Mesenchymal stem cell (in vitro differentiated cells and primary cell): ENCODE results near the gene THBD.

Experiments used
- DNase-seq: peaks from one replicate; pipeline ENCODE4 v3.0.0-alpha.2; 2013
- H2AFZ ChIP-seq: one replicate; pipeline ENCODE4 v1.6.1; 2013; ENCODE audit warnings: low read depth, mild to moderate bottlenecking, control low read depth, inconsistent platforms, low read length, moderate library complexity
- H2AK5ac ChIP-seq: 2 replicates; pipeline ENCODE4 v1.6.1; 2013; ENCODE audit warnings: low read length, moderate library complexity, mild to moderate bottlenecking, inconsistent platforms; ENCODE audit not compliant: severe bottlenecking
- H2BK120ac ChIP-seq: one replicate; pipeline ENCODE4 v1.6.1; 2013; ENCODE audit warnings: low read depth, mild to moderate bottlenecking, inconsistent platforms, low read length, moderate library complexity
- H2BK12ac ChIP-seq, 2 experiments: one replicate each; pipeline ENCODE4 v1.6.1; 2013; ENCODE audit warnings: inconsistent platforms in 2 of 2, low read length in 2 of 2, mild to moderate bottlenecking in 2 of 2, moderate library complexity in 2 of 2, control low read depth in 1 of 2
- H2BK15ac ChIP-seq: one replicate; pipeline ENCODE4 v1.6.1; 2013; ENCODE audit warnings: mild to moderate bottlenecking, low read depth, inconsistent platforms; ENCODE audit not compliant: poor library complexity, severe bottlenecking
- H2BK5ac ChIP-seq: 2 replicates; pipeline ENCODE4 v1.6.1; 2013; ENCODE audit warnings: low read depth, mild to moderate bottlenecking, low read length, control low read depth, inconsistent platforms; ENCODE audit not compliant: poor library complexity, severe bottlenecking
- H3K14ac ChIP-seq, 2 experiments: one replicate each; pipeline ENCODE4 v1.6.1; 2013; ENCODE audit warnings: inconsistent platforms in 2 of 2, low read length in 2 of 2, control low read depth in 1 of 2, mild to moderate bottlenecking in 1 of 2, moderate library complexity in 1 of 2
- H3K18ac ChIP-seq, 2 experiments: one replicate each; pipeline ENCODE4 v1.6.1; 2013; ENCODE audit warnings: inconsistent platforms in 2 of 2, low read length in 2 of 2, control low read depth in 1 of 2, low read depth in 1 of 2, mild to moderate bottlenecking in 1 of 2
- H3K23ac ChIP-seq, 2 experiments: one replicate each; pipeline ENCODE4 v1.6.1; 2013; ENCODE audit warnings: inconsistent platforms in 2 of 2, low read length in 2 of 2, mild to moderate bottlenecking in 2 of 2, moderate library complexity in 2 of 2, control low read depth in 1 of 2
- H3K27ac ChIP-seq: 2 replicates; pipeline ENCODE4 v1.5.1; 2013; ENCODE audit warnings: mild to moderate bottlenecking, moderate library complexity, low read length, control low read depth, inconsistent platforms; ENCODE audit not compliant: poor library complexity, severe bottlenecking
- H3K27me3 ChIP-seq, 2 experiments: 2 replicates each; pipeline versions ENCODE4 v1.6.1 to v1.7.0; 2013; ENCODE audit warnings: low read length in 2 of 2, mild to moderate bottlenecking in 2 of 2, moderate library complexity in 2 of 2, control low read depth in 1 of 2, inconsistent platforms in 1 of 2; ENCODE audit not compliant: control insufficient read depth in 1 of 2, insufficient read depth in 1 of 2
- H3K36me3 ChIP-seq, 2 experiments: 2 replicates each; pipeline versions ENCODE4 v1.6.1 to v1.7.0; 2013; ENCODE audit warnings: low read length in 2 of 2, control low read depth in 1 of 2, inconsistent platforms in 1 of 2, low read depth in 1 of 2, mild to moderate bottlenecking in 1 of 2; ENCODE audit not compliant: insufficient read depth in 2 of 2, control insufficient read depth in 1 of 2
- H3K4ac ChIP-seq, 2 experiments: one replicate each; pipeline ENCODE4 v1.6.1; 2013; ENCODE audit warnings: inconsistent platforms in 2 of 2, low read length in 2 of 2, mild to moderate bottlenecking in 2 of 2, moderate library complexity in 2 of 2, control low read depth in 1 of 2, low read depth in 1 of 2
- H3K4me1 ChIP-seq: 2 replicates; pipeline ENCODE4 v1.6.1; 2013; ENCODE audit warnings: low read depth, low read length, control low read depth; ENCODE audit not compliant: control insufficient read depth, insufficient read depth
- H3K4me2 ChIP-seq: 2 replicates; pipeline ENCODE4 v1.6.1; 2013; ENCODE audit warnings: low read length, mild to moderate bottlenecking, inconsistent platforms; ENCODE audit not compliant: poor library complexity, severe bottlenecking
- H3K4me3 ChIP-seq, 2 experiments: 2 replicates each; pipeline versions ENCODE4 v1.5.1 to v1.7.0; 2013; ENCODE audit warnings: low read length in 2 of 2, mild to moderate bottlenecking in 2 of 2, control low read depth in 1 of 2, low read depth in 1 of 2; ENCODE audit not compliant: insufficient read depth in 1 of 2
- H3K79me1 ChIP-seq: replicated peaks from 2 replicates; pipeline ENCODE4 v1.6.1; 2013; ENCODE audit warnings: mild to moderate bottlenecking, control low read depth, low read length, inconsistent platforms; ENCODE audit not compliant: poor library complexity, severe bottlenecking
- H3K9ac ChIP-seq: 2 replicates; pipeline ENCODE4 v1.7.0; 2013; ENCODE audit warnings: mild to moderate bottlenecking, low read length, moderate library complexity
- H3K9me3 ChIP-seq: 2 replicates; pipeline ENCODE4 v1.7.0; 2013; ENCODE audit warnings: mild to moderate bottlenecking, low read length; ENCODE audit not compliant: control insufficient read depth
- H4K8ac ChIP-seq: one replicate; pipeline ENCODE4 v1.6.1; 2013; ENCODE audit warnings: inconsistent platforms, mild to moderate bottlenecking, low read length, moderate library complexity
- H4K91ac ChIP-seq: one replicate; pipeline ENCODE4 v1.6.1; 2013; ENCODE audit warnings: mild to moderate bottlenecking, low read length, inconsistent platforms
- WGBS: methylation state at CpG from one replicate; pipeline ENCODE4 v1.1.7; 2013; ENCODE audit warnings: mixed read lengths; 5-methylcytosine and 5-hydroxymethylcytosine counted together

Gene THBD

GRCh38 chr20:23061734-23062561, 12.5 kb upstream of the THBD start:
- Histone ChIP-seq H3K9me3 (no peaks in the 10 kb centered on the region), H3K4me1 (peaks cover 7% of the 10 kb centered on the region), H2BK15ac (no peak overlapping the region), H3K4me3 (peak overlapping the region in 1 of 2 experiments; percentile 15), H3K23ac (no peak overlapping the region), H3K14ac (no peak overlapping the region), H3K9ac (peak overlapping the region; percentile 56), H2BK120ac (peak overlapping the region; percentile 11), H3K27ac (no peak overlapping the region), H2BK12ac (peak overlapping the region; percentile 86 to 96), H3K18ac (peak overlapping the region; percentile 3 to 67), H4K91ac (peak overlapping the region; percentile 70), H2AFZ (no peak overlapping the region), H3K4me2 (no peak overlapping the region), H4K8ac (peak overlapping the region; percentile 60), H3K27me3 (no peaks in the 10 kb centered on the region), H2BK5ac (no peak overlapping the region), H3K36me3 (no peaks in the 10 kb centered on the region), H3K79me1 (no peaks in the 10 kb centered on the region), H3K4ac (peak overlapping the region in 1 of 2 experiments; percentile 53), H2AK5ac (no peak overlapping the region)
- peak; percentile 92 for DNase-seq
- WGBS = 6% methylated on average over 7 of the region's 8 CpGs

DNA sequence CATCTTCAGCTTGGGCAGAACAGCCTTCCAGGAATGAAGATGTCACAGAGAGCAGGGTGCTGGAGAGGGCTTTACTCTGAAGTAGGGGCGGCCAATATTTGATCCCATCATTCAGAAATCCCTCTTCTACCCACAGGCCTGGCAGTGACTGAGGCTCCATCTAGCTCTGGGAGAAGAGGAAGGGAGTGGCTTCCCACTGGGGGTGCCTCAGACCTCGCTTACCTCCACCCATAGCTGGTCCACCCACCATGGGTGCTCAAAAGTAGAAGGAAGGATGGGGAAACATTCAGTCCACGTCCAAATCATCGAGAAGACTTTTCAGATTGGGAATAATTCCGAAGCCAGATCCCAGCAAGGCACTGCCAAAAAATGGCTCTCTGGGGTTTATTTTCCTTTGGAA, 11.8 kb upstream of the THBD start:
- Histone ChIP-seq H3K4me1 (peaks cover 7% of the 10 kb centered on the region), H3K23ac (no peak overlapping the region), H3K27me3 (no peaks in the 10 kb centered on the region), H2BK12ac (peak overlapping the region; percentile 67 to 86), H3K79me1 (no peaks in the 10 kb centered on the region), H3K9ac (peak overlapping the region; percentile 56), H2AK5ac (no peak overlapping the region), H3K4me2 (no peak overlapping the region), H3K18ac (peak overlapping the region; percentile 31 to 58), H2AFZ (no peak overlapping the region), H3K27ac (no peak overlapping the region), H3K4ac (peak overlapping the region; percentile 1 to 52), H2BK5ac (no peak overlapping the region), H4K91ac (peak overlapping the region; percentile 73), H3K9me3 (no peaks in the 10 kb centered on the region), H2BK120ac (peak overlapping the region; percentile 11), H3K14ac (no peak overlapping the region), H2BK15ac (peak overlapping the region; percentile 15), H3K4me3 (peak overlapping the region in 1 of 2 experiments; percentile 15), H4K8ac (peak overlapping the region; percentile 33), H3K36me3 (no peaks in the 10 kb centered on the region)
- 92% methylated on average over 4 of the region's 5 CpGs for WGBS
- DNase-seq = no peak

DNA sequence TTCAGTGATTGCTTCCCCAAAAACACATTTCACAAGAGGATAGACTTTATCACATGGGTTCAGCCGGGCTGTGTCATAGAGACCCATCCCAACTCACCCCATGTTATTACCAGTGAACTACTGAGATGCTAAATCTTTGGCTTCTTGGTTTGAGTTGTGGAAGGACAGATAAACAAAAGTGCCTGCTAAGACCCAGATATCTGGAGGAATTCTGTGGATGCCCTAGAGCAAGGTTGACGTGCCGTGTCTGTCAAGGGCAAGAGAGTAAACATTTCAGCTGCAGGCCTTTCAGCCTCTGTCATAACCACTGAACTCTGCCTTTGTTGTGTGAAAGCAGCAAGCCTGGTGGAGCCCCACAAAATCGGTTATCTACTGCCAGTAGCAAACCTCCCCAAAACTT, 11.2 kb upstream of the THBD start:
- H2BK5ac ChIP-seq = no peak overlapping the region
- H3K27me3 ChIP-seq = no peaks in the 10 kb centered on the region
- no peak overlapping the region for H2BK15ac ChIP-seq
- 51% methylated on average over 3 of the region's 4 CpGs for WGBS
- H3K27ac ChIP-seq = no peak overlapping the region
- peak overlapping the region in 1 of 2 experiments; percentile 58 for H3K18ac ChIP-seq
- H4K91ac ChIP-seq = no peak overlapping the region
- H4K8ac ChIP-seq = no peak overlapping the region
- H3K23ac ChIP-seq = no peak overlapping the region
- peak overlapping the region; percentile 80 for H2BK120ac ChIP-seq
- no peak overlapping the region for H3K4me2 ChIP-seq
- no peaks in the 10 kb centered on the region for H3K9me3 ChIP-seq
- no peak overlapping the region for H2AK5ac ChIP-seq
- peak overlapping the region in 1 of 2 experiments; percentile 28 for H2BK12ac ChIP-seq
- DNase-seq = peak; percentile 52
- peak overlapping the region in 1 of 2 experiments; percentile 3 for H3K4ac ChIP-seq
- no peak overlapping the region for H2AFZ ChIP-seq
- H3K9ac ChIP-seq = no peak overlapping the region
- no peak overlapping the region for H3K14ac ChIP-seq
- H3K4me3 ChIP-seq = no peak overlapping the region
- H3K36me3 ChIP-seq = no peaks in the 10 kb centered on the region
- peaks cover 7% of the 10 kb centered on the region for H3K4me1 ChIP-seq
- H3K79me1 ChIP-seq = no peaks in the 10 kb centered on the region

DNA sequence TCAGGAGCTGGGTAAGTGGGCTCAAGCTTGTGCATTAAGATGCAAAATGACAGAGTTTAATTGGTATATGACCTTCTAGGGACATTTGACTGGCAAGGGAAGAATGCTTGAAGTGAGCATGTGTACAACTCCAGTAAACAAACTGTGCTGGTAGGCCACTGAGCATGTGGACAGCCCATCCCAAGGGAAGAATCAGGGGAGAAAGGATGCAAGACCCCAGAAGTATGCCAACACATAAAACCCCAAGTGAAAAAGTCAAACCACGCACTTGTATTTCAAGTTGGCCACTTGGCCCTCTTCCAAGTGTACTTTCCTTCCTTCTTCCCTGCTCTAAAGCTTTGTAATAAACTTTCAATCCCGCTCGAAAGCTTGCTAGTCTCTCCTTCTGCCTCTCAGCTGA, 10.4 kb upstream of the THBD start:
- H4K91ac ChIP-seq = no peak overlapping the region
- WGBS = 57% methylated on average over 1 of the region's 3 CpGs
- no peaks in the 10 kb centered on the region for H3K36me3 ChIP-seq
- no peak overlapping the region for H2BK15ac ChIP-seq
- H3K18ac ChIP-seq = no peak overlapping the region
- H2BK120ac ChIP-seq = no peak overlapping the region
- H3K14ac ChIP-seq = no peak overlapping the region
- H3K4ac ChIP-seq = no peak overlapping the region
- H3K23ac ChIP-seq = no peak overlapping the region
- H3K4me1 ChIP-seq = peaks cover 7% of the 10 kb centered on the region
- H4K8ac ChIP-seq = no peak overlapping the region
- DNase-seq = peak; percentile 55
- H3K79me1 ChIP-seq = no peaks in the 10 kb centered on the region
- H2AK5ac ChIP-seq = no peak overlapping the region
- H3K27ac ChIP-seq = no peak overlapping the region
- no peaks in the 10 kb centered on the region for H3K9me3 ChIP-seq
- no peak overlapping the region for H2BK12ac ChIP-seq
- no peaks in the 10 kb centered on the region for H3K27me3 ChIP-seq
- no peak overlapping the region for H2BK5ac ChIP-seq
- H3K9ac ChIP-seq = no peak overlapping the region
- H3K4me3 ChIP-seq = no peak overlapping the region
- no peak overlapping the region for H3K4me2 ChIP-seq
- no peak overlapping the region for H2AFZ ChIP-seq
